ENCODE results near the gene NIPBL. TPM values are rescaled to one million over a fixed set of nuclear protein-coding genes. Genes with fewer than 3 reads are reported as not detected.

NIPBL gene
- total RNA-seq, 1 donor from 2014 or later: 63.0 TPM

- Histone ChIP-seq H3K36me3 (peaks cover 87% of the 10 kb centered on the region), H3K4me1 (no peaks in the 10 kb centered on the region), H3K4me3 (no peak overlapping the region), H3K9me3 (no peaks in the 10 kb centered on the region), H3K27me3 (no peaks in the 10 kb centered on the region), H3K27ac (no peak overlapping the region)
- no peak for ATAC-seq
- intact Hi-C loops (cut with DNase I): no loop called here
- no peak for TF ChIP-seq CTCF (IDR thresholded peaks at IDR 0.05)
- DNase-seq: no peak
Measured at GRCh38 chr5:37028910-37029309, 152.3 kb downstream of the NIPBL start.

GRCh38 chr5:37029436-37029835 lies 152.9 kb downstream of the NIPBL start:
- Histone ChIP-seq H3K9me3 (no peaks in the 10 kb centered on the region), H3K36me3 (peaks cover 87% of the 10 kb centered on the region), H3K4me3 (no peak overlapping the region), H3K27me3 (no peaks in the 10 kb centered on the region), H3K4me1 (no peaks in the 10 kb centered on the region), H3K27ac (no peak overlapping the region)
- DNase-seq (no peak), ATAC-seq (no peak)
- no peak for TF ChIP-seq CTCF (IDR thresholded peaks at IDR 0.05)
- intact Hi-C loops (cut with DNase I): no loop called here

- DNase-seq (no peak), ATAC-seq (no peak)
- no peak overlapping the region for H3K27ac ChIP-seq
- H3K9me3 ChIP-seq: no peaks in the 10 kb centered on the region
- no peak for TF ChIP-seq CTCF (IDR thresholded peaks at IDR 0.05)
- H3K4me1 ChIP-seq: no peaks in the 10 kb centered on the region
- intact Hi-C loops (cut with DNase I): no loop called here
- H3K36me3 ChIP-seq: peaks cover 61% of the 10 kb centered on the region
- H3K27me3 ChIP-seq: no peaks in the 10 kb centered on the region
- H3K4me3 ChIP-seq: no peak overlapping the region
Measured at GRCh38 chr5:37034955-37035354, 158.4 kb downstream of the NIPBL start.

- intact Hi-C loops (cut with DNase I): no loop called here
- no peak for TF ChIP-seq CTCF (IDR thresholded peaks at IDR 0.05)
- Histone ChIP-seq H3K9me3 (no peaks in the 10 kb centered on the region), H3K4me3 (no peak overlapping the region), H3K36me3 (peaks cover 55% of the 10 kb centered on the region), H3K4me1 (no peaks in the 10 kb centered on the region), H3K27ac (no peak overlapping the region), H3K27me3 (no peaks in the 10 kb centered on the region)
- ATAC-seq (no peak), DNase-seq (no peak)
Measured at GRCh38 chr5:37037840-37038239, 161.3 kb downstream of the NIPBL start.

- no peak overlapping the region for H3K4me3 ChIP-seq
- H3K27ac ChIP-seq: no peak overlapping the region
- H3K9me3 ChIP-seq: no peaks in the 10 kb centered on the region
- H3K27me3 ChIP-seq: no peaks in the 10 kb centered on the region
- DNase-seq (no peak), ATAC-seq (no peak)
- peaks cover 57% of the 10 kb centered on the region for H3K36me3 ChIP-seq
- TF ChIP-seq CTCF (IDR thresholded peaks at IDR 0.05): no peak
- H3K4me1 ChIP-seq: no peaks in the 10 kb centered on the region
- intact Hi-C loops (cut with DNase I): no loop called here
Measured at GRCh38 chr5:37039824-37040223, 163.3 kb downstream of the NIPBL start.

GRCh38 chr5:37043693-37044092 lies 167.1 kb downstream of the NIPBL start:
- intact Hi-C loops (cut with DNase I): no loop called here
- Histone ChIP-seq H3K9me3 (no peaks in the 10 kb centered on the region), H3K27ac (no peak overlapping the region), H3K4me1 (no peaks in the 10 kb centered on the region), H3K4me3 (no peak overlapping the region), H3K27me3 (no peaks in the 10 kb centered on the region), H3K36me3 (peaks cover 82% of the 10 kb centered on the region)
- no peak for DNase-seq
- TF ChIP-seq CTCF (IDR thresholded peaks at IDR 0.05): no peak
- no peak for ATAC-seq
